BJ (cell line): ENCODE results near the gene PRAC1. TPM values are rescaled to one million over a fixed set of nuclear protein-coding genes. Genes with fewer than 3 reads are reported as not detected.

ENCODE experiments used
- CTCF ChIA-PET: fragments of 350-600 bp; formaldehyde crosslinking; extraction: SDS; loops from one replicate; lab custom pipeline; 2021; ENCODE audit warnings: antibody characterized with exemption, inconsistent platforms; lab: Yijun Ruan, JAX
- POLR2A ChIA-PET: fragments of 300-600 bp; sonication (Branson Sonifier 250); formaldehyde crosslinking; extraction: SDS; loops from one replicate; lab custom pipeline; 2021; ENCODE audit warnings: antibody characterized with exemption; lab: Charles Lee
- DNase-seq: peaks from one replicate; pipeline ENCODE4 v3.0.0-alpha.2; 2011; ENCODE audit warnings: low read depth
- H3K27me3 ChIP-seq: 2 replicates; pipeline ENCODE4 v1.6.0; 2011; ENCODE audit warnings: low read length; ENCODE audit not compliant: control insufficient read depth, insufficient read depth
- H3K36me3 ChIP-seq: 2 replicates; pipeline ENCODE4 v1.5.1; 2011; ENCODE audit warnings: low read length; ENCODE audit not compliant: control insufficient read depth, insufficient read depth
- H3K4me3 ChIP-seq: 2 replicates; pipeline ENCODE4 v1.5.1; 2011; ENCODE audit warnings: low read depth, mild to moderate bottlenecking, control low read depth, low read length
- CTCF ChIP-seq: IDR thresholded peaks from 2 replicates; pipeline ENCODE4 v1.5.1; 2011; ENCODE audit warnings: low read depth, mild to moderate bottlenecking, control low read depth, inconsistent platforms, low read length, moderate library complexity; ENCODE audit not compliant: insufficient read depth
- polyA plus RNA-seq: library from polyadenylated mRNA; depleted of rRNA; stranded (reverse); fragments of >200 nt; gene quantifications from 2 replicates; pipeline ENCODE4 v1.2.3, GENCODE V29; 2011

Gene PRAC1
- polyA plus RNA-seq, 1 experiment, result not detected

- ChIA-PET CTCF (interaction anchor here (0.7 to 10.4 kb wide), 22 partner anchors 10 to 162 kb away, joined by 3 to 152 read pairs (median 14); no protein-coding TSS in a partner anchor), POLR2A (no interaction called here)
- no peak for TF ChIP-seq CTCF
- Histone ChIP-seq H3K27me3 (peaks cover 66% of the 10 kb centered on the region), H3K36me3 (no peaks in the 10 kb centered on the region), H3K4me3 (peak within 1 kb of the TSS; percentile 24)
- no peak for DNase-seq
Measured at GRCh38 chr17:48722915-48723422, 651 bp upstream of the PRAC1 start, which contains the start of gene PRAC2. TSS of gene PRAC2 (plus strand) at chr17:48723185. CDS start at chr17:48724411, 1,226 bp downstream.

- H3K27me3 ChIP-seq, result peaks cover 52% of the 10 kb centered on the region
- ChIA-PET CTCF (interaction anchor here (0.8 to 10.4 kb wide), 6 partner anchors 43 to 157 kb away, joined by 3 to 152 read pairs (median 8); no protein-coding TSS in a partner anchor), POLR2A (no interaction called here)
- H3K36me3 ChIP-seq, result no peaks in the 10 kb centered on the region; the same call in 1 of the 2 replicates
- DNase-seq, result no peak
- no peak for TF ChIP-seq CTCF
- H3K4me3 ChIP-seq, result no peak overlapping the region
Measured at GRCh38 chr17:48721009-48721402, 1.3 kb downstream of the PRAC1 start.

- H3K36me3 ChIP-seq, result no peaks in the 10 kb centered on the region; the same call in 1 of the 2 replicates
- peaks cover 48% of the 10 kb centered on the region for H3K27me3 ChIP-seq
- POLR2A ChIA-PET, result no interaction called here
- DNase-seq, result no peak
- no peak for TF ChIP-seq CTCF
- H3K4me3 ChIP-seq, result peak overlapping the region; percentile 1; the same call in 1 of the 2 replicates
- CTCF ChIA-PET, result interaction anchor here (0.6 to 10.4 kb wide), 11 partner anchors 42 to 223 kb away, joined by 3 to 152 read pairs (median 3); no protein-coding TSS in a partner anchor
Measured at GRCh38 chr17:48720266-48721008, 1.9 kb downstream of the PRAC1 start.

- H3K27me3 ChIP-seq, result peaks cover 42% of the 10 kb centered on the region
- H3K36me3 ChIP-seq, result no peaks in the 10 kb centered on the region; the same call in 1 of the 2 replicates
- peak overlapping the region; percentile 15 for H3K4me3 ChIP-seq
- no peak for DNase-seq
- ChIA-PET CTCF (interaction anchor here (0.6 to 10.4 kb wide), 11 partner anchors 14 to 223 kb away, joined by 3 to 152 read pairs (median 4); no protein-coding TSS in a partner anchor), POLR2A (no interaction called here)
- no peak for TF ChIP-seq CTCF
Measured at GRCh38 chr17:48719642-48720265, 2.6 kb downstream of the PRAC1 start.
